ENCODE results near the gene GPR25.

Gene GPR25

DNA sequence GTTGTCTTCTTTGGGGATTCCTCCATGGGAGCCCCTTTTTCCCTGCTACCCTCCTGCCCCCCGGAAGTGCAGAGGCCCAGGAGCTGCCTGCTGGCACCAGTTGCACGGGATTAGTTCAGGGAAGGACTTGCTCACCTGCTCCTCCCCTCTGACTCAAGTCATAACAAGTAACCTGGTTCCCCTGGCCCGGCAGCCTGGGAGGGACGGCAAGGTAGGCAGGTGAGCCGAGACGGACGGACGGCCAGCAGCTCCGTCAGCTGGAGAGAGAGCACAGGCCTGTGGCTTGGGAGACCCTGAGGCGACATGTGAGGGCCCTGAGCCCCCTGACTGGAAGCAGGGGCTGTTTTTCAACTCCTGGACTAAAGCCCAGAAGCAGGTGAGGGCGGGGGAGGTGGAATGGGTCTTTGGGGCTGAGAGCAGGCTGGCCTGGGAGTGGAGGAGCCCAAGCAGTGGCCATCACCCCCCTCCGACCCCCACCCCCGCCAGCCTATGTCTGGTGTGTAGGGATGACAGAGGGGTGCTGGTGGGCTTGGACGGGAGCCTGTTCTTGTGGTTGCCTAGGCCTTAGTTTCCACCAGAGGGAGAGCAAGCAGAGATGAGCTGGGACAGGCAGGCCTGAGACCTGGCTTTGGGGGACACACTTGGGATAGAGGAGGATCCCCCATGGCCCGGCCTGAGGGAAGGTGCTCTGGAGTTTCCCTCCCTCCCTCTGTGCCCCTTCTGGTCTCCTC lies 22.1 kb downstream of the GPR25 start, which contains the start of gene INAVA:
Gene INAVA, plus strand, starts transcription at position 189 of the 731 bp plus-strand sequence. CDS start 3,501 bp downstream, outside the sequence.
- peak within 1 kb of the TSS; percentile 38 for H3K27ac ChIP-seq (replicated peaks)
- TF ChIP-seq GABPA (IDR thresholded peaks at IDR 0.05; ENCODE audit: low read depth) (no peak), POLR2AphosphoS5 (IDR thresholded peaks at IDR 0.05; ENCODE audit: low read depth) (no peak), SPI1 (IDR thresholded peaks at IDR 0.05; ENCODE audit: borderline replicate concordance, low read depth) (no peak)
- TF ChIP-seq, protein P1, sequence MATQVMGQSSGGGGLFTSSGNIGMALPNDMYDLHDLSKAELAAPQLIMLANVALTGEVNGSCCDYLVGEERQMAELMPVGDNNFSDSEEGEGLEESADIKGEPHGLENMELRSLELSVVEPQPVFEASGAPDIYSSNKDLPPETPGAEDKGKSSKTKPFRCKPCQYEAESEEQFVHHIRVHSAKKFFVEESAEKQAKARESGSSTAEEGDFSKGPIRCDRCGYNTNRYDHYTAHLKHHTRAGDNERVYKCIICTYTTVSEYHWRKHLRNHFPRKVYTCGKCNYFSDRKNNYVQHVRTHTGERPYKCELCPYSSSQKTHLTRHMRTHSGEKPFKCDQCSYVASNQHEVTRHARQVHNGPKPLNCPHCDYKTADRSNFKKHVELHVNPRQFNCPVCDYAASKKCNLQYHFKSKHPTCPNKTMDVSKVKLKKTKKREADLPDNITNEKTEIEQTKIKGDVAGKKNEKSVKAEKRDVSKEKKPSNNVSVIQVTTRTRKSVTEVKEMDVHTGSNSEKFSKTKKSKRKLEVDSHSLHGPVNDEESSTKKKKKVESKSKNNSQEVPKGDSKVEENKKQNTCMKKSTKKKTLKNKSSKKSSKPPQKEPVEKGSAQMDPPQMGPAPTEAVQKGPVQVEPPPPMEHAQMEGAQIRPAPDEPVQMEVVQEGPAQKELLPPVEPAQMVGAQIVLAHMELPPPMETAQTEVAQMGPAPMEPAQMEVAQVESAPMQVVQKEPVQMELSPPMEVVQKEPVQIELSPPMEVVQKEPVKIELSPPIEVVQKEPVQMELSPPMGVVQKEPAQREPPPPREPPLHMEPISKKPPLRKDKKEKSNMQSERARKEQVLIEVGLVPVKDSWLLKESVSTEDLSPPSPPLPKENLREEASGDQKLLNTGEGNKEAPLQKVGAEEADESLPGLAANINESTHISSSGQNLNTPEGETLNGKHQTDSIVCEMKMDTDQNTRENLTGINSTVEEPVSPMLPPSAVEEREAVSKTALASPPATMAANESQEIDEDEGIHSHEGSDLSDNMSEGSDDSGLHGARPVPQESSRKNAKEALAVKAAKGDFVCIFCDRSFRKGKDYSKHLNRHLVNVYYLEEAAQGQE (IDR thresholded peaks at IDR 0.05; ENCODE audit: insufficient replicate concordance, low read depth) = no peak
- H3K4me3 ChIP-seq (replicated peaks; ENCODE audit: insufficient read depth, low read length) = 0 out of 2 replicates have a peak within 1 kb of the TSS, but pooled peaks have one; percentile 0

DNA sequence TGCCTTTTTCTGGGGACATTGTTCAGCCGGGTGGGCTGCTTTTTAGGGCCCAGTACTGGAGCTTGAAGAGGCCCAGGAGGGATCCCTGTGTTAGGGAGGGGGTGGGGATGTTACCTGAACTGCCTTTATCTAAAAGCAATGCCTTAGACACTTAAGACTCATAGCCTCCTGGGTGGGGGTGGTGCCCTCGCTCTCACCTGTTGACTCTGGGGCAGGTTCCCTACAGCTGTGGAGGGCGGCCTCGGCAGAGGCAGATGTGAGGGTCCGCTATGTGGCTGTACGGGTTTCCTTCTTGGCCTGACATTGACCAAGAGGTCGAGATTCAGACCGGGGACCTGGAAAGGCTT lies 22.6 kb downstream of the GPR25 start:
- Histone ChIP-seq H3K27ac (replicated peaks) (peak overlapping the region; percentile 38), H3K27me3 (ENCODE audit: insufficient read depth, poor library complexity, severe bottlenecking) (no peaks in the 10 kb centered on the region), H3K4me3 (replicated peaks; ENCODE audit: insufficient read depth, low read length) (0 out of 2 replicates have a peak overlapping the region, but pooled peaks have one; percentile 0)

More for the DNA sequence above, 22.1 kb downstream of the GPR25 start, which contains the start of gene INAVA:
- DNase-seq (ENCODE audit: low read depth in 1 of 2, low spot score in 1 of 2) = no peak
- no peaks in the 10 kb centered on the region for H3K27me3 ChIP-seq (ENCODE audit: insufficient read depth, poor library complexity, severe bottlenecking)

DNA sequence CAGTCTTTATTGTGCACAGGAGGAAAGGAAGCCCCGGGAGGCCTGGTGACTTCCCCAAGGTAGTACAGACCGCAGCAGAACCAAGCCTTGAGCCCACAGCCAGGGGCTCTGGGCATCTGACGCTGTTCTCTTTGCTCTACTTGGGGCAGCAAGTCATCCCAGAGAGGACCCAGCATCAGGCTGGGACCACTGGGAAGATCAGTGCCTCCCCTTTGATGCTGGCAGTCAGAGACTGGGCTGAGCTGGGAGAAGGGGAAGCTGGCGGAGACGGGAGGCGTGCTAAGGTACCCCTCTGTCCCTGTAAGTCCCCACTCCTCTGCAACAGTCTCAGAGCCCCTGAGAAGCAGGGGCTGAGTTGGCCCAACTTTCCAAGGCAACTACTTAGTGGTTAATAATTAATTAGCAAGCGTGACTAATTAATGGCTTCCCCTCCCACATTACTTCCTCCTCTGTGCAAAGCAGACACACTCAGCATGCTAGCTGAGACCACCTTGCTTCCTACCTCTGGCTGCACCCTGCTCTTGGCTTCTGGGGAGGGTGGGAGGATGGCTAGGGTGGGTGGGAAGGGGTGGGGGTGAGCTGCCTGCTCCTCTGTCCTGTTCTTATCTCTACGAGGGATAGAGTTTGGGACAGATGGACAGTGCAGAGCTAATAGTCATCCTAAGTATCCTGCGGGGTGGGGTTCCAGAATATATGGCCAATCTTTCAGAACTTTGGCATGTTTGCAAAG lies 23.2 kb downstream of the GPR25 start:
- Histone ChIP-seq H3K4me3 (replicated peaks; ENCODE audit: insufficient read depth, low read length) (0 out of 2 replicates have a peak overlapping the region, but pooled peaks have one; percentile 0), H3K27ac (replicated peaks) (peak overlapping the region; percentile 72)

More for the DNA sequence above, 22.6 kb downstream of the GPR25 start:
- TF ChIP-seq, protein P2, sequence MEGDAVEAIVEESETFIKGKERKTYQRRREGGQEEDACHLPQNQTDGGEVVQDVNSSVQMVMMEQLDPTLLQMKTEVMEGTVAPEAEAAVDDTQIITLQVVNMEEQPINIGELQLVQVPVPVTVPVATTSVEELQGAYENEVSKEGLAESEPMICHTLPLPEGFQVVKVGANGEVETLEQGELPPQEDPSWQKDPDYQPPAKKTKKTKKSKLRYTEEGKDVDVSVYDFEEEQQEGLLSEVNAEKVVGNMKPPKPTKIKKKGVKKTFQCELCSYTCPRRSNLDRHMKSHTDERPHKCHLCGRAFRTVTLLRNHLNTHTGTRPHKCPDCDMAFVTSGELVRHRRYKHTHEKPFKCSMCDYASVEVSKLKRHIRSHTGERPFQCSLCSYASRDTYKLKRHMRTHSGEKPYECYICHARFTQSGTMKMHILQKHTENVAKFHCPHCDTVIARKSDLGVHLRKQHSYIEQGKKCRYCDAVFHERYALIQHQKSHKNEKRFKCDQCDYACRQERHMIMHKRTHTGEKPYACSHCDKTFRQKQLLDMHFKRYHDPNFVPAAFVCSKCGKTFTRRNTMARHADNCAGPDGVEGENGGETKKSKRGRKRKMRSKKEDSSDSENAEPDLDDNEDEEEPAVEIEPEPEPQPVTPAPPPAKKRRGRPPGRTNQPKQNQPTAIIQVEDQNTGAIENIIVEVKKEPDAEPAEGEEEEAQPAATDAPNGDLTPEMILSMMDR (IDR thresholded peaks at IDR 0.05; ENCODE audit: insufficient read depth, low read length) = no peak
- no peak for TF ChIP-seq SPI1 (IDR thresholded peaks at IDR 0.05; ENCODE audit: borderline replicate concordance, low read depth)
- no peak for TF ChIP-seq POLR2AphosphoS5 (IDR thresholded peaks at IDR 0.05; ENCODE audit: low read depth)
- no peak for TF ChIP-seq GABPA (IDR thresholded peaks at IDR 0.05; ENCODE audit: low read depth)
- TF ChIP-seq, protein P1 (IDR thresholded peaks at IDR 0.05; ENCODE audit: insufficient replicate concordance, low read depth) = no peak
- DNase-seq (ENCODE audit: low read depth in 1 of 2, low spot score in 1 of 2) = no peak

More for the DNA sequence above, 23.2 kb downstream of the GPR25 start:
- DNase-seq (ENCODE audit: low read depth in 1 of 2, low spot score in 1 of 2) = peak; percentile 36 to 60
- TF ChIP-seq SPI1 (IDR thresholded peaks at IDR 0.05; ENCODE audit: borderline replicate concordance, low read depth) (no peak), POLR2AphosphoS5 (IDR thresholded peaks at IDR 0.05; ENCODE audit: low read depth) (no peak), GABPA (IDR thresholded peaks at IDR 0.05; ENCODE audit: low read depth) (no peak)
- TF ChIP-seq, protein P2 (IDR thresholded peaks at IDR 0.05; ENCODE audit: insufficient read depth, low read length) = no peak
- TF ChIP-seq, protein P1 (IDR thresholded peaks at IDR 0.05; ENCODE audit: insufficient replicate concordance, low read depth) = no peak
- H3K27me3 ChIP-seq (ENCODE audit: insufficient read depth, poor library complexity, severe bottlenecking) = no peaks in the 10 kb centered on the region

Data from HL-60 (cell line).